Loucy (cell line): ENCODE measurements around the gene AP2A1.

Experiments used
- H2AFZ ChIP-seq: fragments of 200-600 bp; sonication (generic); 2 replicates; pipeline ENCODE4 v1.6.0; 2016; ENCODE audit warnings: antibody characterized with exemption, mild to moderate bottlenecking, low read length, moderate library complexity
- H3F3A ChIP-seq: fragments of 200-600 bp; 2 replicates; pipeline ENCODE4 v1.6.0; 2016; ENCODE audit warnings: antibody characterized with exemption, low read depth, mild to moderate bottlenecking
- H3K27me3 ChIP-seq: fragments of 200-600 bp; sonication (generic); 2 replicates; pipeline ENCODE4 v1.6.1; 2014; ENCODE audit warnings: low read length, mild to moderate bottlenecking; ENCODE audit not compliant: insufficient read depth, poor library complexity, severe bottlenecking
- H3K36me3 ChIP-seq: fragments of 200-600 bp; sonication (generic); 2 replicates; pipeline ENCODE4 v1.6.1; 2016; ENCODE audit warnings: low read length; ENCODE audit not compliant: insufficient read depth
- H3K4me1 ChIP-seq: fragments of 200-600 bp; sonication (generic); 2 replicates; pipeline ENCODE4 v1.5.1; 2014; ENCODE audit warnings: low read length, mild to moderate bottlenecking; ENCODE audit not compliant: insufficient read depth, poor library complexity, severe bottlenecking
- H3K4me2 ChIP-seq: fragments of 200-600 bp; sonication (generic); 2 replicates; pipeline ENCODE4 v1.6.0; 2014; ENCODE audit warnings: antibody characterized with exemption, low read length, low read depth, mild to moderate bottlenecking; ENCODE audit not compliant: poor library complexity, severe bottlenecking
- H3K4me3 ChIP-seq: fragments of 200-600 bp; sonication (generic); 2 replicates; pipeline ENCODE4 v1.5.1; 2014; ENCODE audit warnings: low read length, mild to moderate bottlenecking, mixed read lengths; ENCODE audit not compliant: poor library complexity, severe bottlenecking
- H3K79me2 ChIP-seq: fragments of 200-600 bp; sonication (generic); 2 replicates; pipeline ENCODE4 v1.6.1; 2014; ENCODE audit warnings: low read length; ENCODE audit not compliant: insufficient read depth
- H3K9ac ChIP-seq: fragments of 200-600 bp; sonication (generic); 2 replicates; pipeline ENCODE4 v1.6.0; 2014; ENCODE audit warnings: mild to moderate bottlenecking, low read depth, low read length, moderate library complexity; ENCODE audit not compliant: poor library complexity, severe bottlenecking
- H3K9me2 ChIP-seq: fragments of 200-600 bp; sonication (generic); replicated peaks from 2 replicates; pipeline ENCODE4 v1.6.1; 2016; ENCODE audit warnings: low read depth, low read length, mixed read lengths
- H3K9me3 ChIP-seq: fragments of 200-600 bp; sonication (generic); 2 replicates; pipeline ENCODE4 v1.6.1; 2014; ENCODE audit warnings: mild to moderate bottlenecking, antibody characterized with exemption, low read length, low read depth; ENCODE audit not compliant: insufficient read depth
- H4K20me1 ChIP-seq: fragments of 200-600 bp; sonication (generic); 2 replicates; pipeline ENCODE4 v1.6.0; 2014; ENCODE audit warnings: antibody characterized with exemption, low read length, mild to moderate bottlenecking; ENCODE audit not compliant: insufficient read depth, poor library complexity, severe bottlenecking
- EZH2phosphoT487 ChIP-seq: fragments of 200-600 bp; IDR thresholded peaks from 2 replicates; pipeline ENCODE4 v1.6.1; 2018; ENCODE audit warnings: antibody characterized with exemption, mild to moderate bottlenecking, moderate library complexity, borderline replicate concordance
- TF ChIP-seq, protein P1 (sequence below): fragments of 200-600 bp; sonication (generic); conservative IDR thresholded peaks from 2 replicates; pipeline ENCODE4 v1.5.1; 2014; ENCODE audit warnings: mild to moderate bottlenecking, antibody characterized with exemption, low read length

The AP2A1 gene

DNA sequence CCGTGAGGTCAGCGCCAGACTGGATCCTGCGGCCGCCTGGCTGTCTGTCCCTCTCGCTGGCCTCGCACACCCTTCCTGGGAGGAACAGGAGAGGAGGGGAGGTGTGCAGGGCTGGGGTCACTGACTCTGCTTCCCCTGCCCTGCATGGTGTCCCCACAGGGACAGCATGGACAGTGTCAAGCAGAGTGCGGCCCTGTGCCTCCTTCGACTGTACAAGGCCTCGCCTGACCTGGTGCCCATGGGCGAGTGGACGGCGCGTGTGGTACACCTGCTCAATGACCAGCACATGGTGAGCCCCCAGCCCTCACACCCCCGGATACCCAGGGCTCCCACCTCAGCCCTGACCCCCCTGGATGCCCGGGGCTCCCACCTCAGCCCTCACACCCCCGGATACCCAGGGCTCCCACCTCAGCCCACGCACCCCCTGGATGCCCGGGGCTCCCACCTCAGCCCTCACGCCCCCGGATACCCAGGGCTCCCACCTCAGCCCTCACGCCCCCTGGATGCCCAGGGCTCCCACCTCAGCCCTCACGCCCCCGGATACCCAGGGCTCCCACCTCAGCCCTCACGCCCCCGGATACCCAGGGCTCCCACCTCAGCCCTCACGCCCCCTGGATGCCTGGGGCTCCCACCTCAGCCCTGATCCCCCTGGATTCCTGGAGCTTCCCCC is 25.1 kb downstream of the AP2A1 start:
- Histone ChIP-seq H3K9me3 (no peaks in the 10 kb centered on the region), H3K4me1 (no peaks in the 10 kb centered on the region), H2AFZ (no peak overlapping the region), H3K9ac (no peak overlapping the region), H3F3A (no peaks in the 10 kb centered on the region), H3K36me3 (peaks cover 46% of the 10 kb centered on the region; the same call in 1 of the 2 replicates), H3K9me2 (no peaks in the 10 kb centered on the region), H3K4me3 (no peak overlapping the region), H3K4me2 (no peak overlapping the region), H3K27me3 (no peaks in the 10 kb centered on the region), H3K79me2 (no peaks in the 10 kb centered on the region), H4K20me1 (no peaks in the 10 kb centered on the region)
- TF ChIP-seq, protein P1, sequence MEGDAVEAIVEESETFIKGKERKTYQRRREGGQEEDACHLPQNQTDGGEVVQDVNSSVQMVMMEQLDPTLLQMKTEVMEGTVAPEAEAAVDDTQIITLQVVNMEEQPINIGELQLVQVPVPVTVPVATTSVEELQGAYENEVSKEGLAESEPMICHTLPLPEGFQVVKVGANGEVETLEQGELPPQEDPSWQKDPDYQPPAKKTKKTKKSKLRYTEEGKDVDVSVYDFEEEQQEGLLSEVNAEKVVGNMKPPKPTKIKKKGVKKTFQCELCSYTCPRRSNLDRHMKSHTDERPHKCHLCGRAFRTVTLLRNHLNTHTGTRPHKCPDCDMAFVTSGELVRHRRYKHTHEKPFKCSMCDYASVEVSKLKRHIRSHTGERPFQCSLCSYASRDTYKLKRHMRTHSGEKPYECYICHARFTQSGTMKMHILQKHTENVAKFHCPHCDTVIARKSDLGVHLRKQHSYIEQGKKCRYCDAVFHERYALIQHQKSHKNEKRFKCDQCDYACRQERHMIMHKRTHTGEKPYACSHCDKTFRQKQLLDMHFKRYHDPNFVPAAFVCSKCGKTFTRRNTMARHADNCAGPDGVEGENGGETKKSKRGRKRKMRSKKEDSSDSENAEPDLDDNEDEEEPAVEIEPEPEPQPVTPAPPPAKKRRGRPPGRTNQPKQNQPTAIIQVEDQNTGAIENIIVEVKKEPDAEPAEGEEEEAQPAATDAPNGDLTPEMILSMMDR: no peak
- no peak for TF ChIP-seq EZH2phosphoT487

DNA sequence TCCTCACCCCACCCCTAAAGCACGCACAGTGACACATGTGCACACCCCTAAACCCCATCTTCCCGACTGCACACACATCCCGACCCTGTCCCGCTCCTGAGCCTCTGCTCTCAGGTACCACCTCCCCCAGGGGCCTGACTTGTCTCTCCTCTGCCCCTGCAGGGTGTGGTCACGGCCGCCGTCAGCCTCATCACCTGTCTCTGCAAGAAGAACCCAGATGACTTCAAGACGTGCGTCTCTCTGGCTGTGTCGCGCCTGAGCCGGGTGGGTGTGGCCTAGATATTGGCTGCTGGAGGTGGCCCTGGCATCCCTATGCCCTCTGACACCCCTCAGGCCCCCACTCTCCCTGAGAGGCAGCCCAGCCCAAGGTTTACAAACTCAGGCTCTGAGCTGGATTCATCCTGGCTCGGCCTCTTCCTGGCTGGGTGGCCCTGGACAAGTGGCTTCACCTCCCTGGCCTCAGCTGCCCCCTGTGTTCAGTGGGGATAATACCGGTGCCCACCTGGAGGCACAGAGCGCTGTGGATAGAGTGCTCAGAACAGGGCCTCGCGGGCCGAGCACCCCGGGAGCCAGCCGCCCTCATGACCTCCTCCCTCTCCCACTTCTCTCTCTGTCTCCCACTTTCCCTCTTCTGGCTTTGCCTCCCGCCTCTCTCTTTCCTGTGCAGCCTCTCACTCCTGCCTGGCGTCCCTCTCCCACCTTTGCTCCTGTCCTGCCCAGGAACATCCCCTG is 26.2 kb downstream of the AP2A1 start:
- H3K36me3 ChIP-seq: peaks cover 51% of the 10 kb centered on the region; the same call in 1 of the 2 replicates

DNA sequence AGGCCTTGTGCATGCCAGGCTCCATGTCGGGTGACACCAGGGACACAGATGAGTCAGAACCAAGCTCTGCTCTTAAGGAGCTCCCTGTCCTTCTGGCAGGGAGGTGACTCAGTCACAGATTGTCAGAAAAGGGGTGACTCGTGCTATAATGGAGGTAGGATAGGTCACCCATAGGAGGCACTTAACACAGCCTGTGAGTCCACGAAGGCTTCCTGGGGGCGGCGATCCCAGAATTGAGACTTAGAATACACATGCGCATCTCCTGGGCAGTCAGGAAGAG is 26.7 kb downstream of the AP2A1 start:
- Histone ChIP-seq H3F3A (no peaks in the 10 kb centered on the region), H3K4me1 (no peaks in the 10 kb centered on the region), H3K4me2 (no peak overlapping the region), H3K4me3 (no peak overlapping the region), H2AFZ (no peak overlapping the region), H3K9me3 (no peaks in the 10 kb centered on the region), H3K79me2 (no peaks in the 10 kb centered on the region), H3K27me3 (no peaks in the 10 kb centered on the region), H3K9ac (no peak overlapping the region), H3K9me2 (no peaks in the 10 kb centered on the region), H4K20me1 (no peaks in the 10 kb centered on the region), H3K36me3 (peaks cover 52% of the 10 kb centered on the region; the same call in 1 of the 2 replicates)
- TF ChIP-seq, protein P1: no peak
- TF ChIP-seq EZH2phosphoT487: no peak

More for the DNA sequence above, 26.2 kb downstream of the AP2A1 start:
- Histone ChIP-seq H3K4me1 (no peaks in the 10 kb centered on the region), H3K4me3 (no peak overlapping the region), H2AFZ (no peak overlapping the region), H3K9me3 (no peaks in the 10 kb centered on the region), H3K9ac (no peak overlapping the region), H4K20me1 (no peaks in the 10 kb centered on the region), H3K9me2 (no peaks in the 10 kb centered on the region), H3K27me3 (no peaks in the 10 kb centered on the region), H3K4me2 (no peak overlapping the region), H3F3A (no peaks in the 10 kb centered on the region), H3K79me2 (no peaks in the 10 kb centered on the region)
- TF ChIP-seq, protein P1: no peak
- no peak for TF ChIP-seq EZH2phosphoT487
